HL-60 (cell line): ENCODE results near the gene CDK5RAP1.

Experiments
- POLR2AphosphoS5 ChIP-seq: IDR thresholded peaks from 2 replicates; pipeline ENCODE4 v1.6.1; 2012; ENCODE audit warnings: low read depth
- TF ChIP-seq, protein P1 (sequence below): IDR thresholded peaks from one replicate; pipeline ENCODE4 v1.5.1; 2011; ENCODE audit warnings: low read length, control low read depth, inconsistent platforms; ENCODE audit not compliant: insufficient read depth

DNA sequence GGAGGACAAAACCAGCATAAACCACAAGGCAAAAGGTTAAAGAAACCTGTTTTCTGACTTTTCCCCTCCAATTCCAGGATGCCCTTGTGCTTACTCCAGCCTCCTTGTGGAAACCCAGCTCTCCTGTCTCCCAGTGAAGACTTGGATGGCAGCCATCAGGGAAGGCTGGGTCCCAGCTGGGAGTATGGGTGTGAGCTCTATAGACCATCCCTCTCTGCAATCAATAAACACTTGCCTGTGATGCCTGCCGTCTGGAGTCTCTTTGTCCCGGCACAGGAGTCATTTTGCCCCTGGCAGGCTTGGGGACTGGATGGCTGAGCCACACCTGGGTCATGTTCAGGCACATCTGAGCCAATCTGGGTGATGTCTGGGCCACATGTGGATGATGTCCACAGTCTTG is 91.7 kb downstream of the CDK5RAP1 start:
- TF ChIP-seq, protein P1, sequence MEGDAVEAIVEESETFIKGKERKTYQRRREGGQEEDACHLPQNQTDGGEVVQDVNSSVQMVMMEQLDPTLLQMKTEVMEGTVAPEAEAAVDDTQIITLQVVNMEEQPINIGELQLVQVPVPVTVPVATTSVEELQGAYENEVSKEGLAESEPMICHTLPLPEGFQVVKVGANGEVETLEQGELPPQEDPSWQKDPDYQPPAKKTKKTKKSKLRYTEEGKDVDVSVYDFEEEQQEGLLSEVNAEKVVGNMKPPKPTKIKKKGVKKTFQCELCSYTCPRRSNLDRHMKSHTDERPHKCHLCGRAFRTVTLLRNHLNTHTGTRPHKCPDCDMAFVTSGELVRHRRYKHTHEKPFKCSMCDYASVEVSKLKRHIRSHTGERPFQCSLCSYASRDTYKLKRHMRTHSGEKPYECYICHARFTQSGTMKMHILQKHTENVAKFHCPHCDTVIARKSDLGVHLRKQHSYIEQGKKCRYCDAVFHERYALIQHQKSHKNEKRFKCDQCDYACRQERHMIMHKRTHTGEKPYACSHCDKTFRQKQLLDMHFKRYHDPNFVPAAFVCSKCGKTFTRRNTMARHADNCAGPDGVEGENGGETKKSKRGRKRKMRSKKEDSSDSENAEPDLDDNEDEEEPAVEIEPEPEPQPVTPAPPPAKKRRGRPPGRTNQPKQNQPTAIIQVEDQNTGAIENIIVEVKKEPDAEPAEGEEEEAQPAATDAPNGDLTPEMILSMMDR: no peak
- no peak for TF ChIP-seq POLR2AphosphoS5
